ENCODE data around the gene IGFBP3.
"Not testable (repeated sequence)": the region's sequence is repeated elsewhere in the genome, so short reads cannot be mapped to it uniquely, and the experiment has no call there.

The IGFBP3 gene, protein sequence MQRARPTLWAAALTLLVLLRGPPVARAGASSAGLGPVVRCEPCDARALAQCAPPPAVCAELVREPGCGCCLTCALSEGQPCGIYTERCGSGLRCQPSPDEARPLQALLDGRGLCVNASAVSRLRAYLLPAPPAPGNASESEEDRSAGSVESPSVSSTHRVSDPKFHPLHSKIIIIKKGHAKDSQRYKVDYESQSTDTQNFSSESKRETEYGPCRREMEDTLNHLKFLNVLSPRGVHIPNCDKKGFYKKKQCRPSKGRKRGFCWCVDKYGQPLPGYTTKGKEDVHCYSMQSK

GRCh38 chr7:45920502-45921380 is at the start of gene IGFBP3:
IGFBP3 (minus strand) TSS chr7:45921272; CDS start chr7:45921140, 132 bp downstream.
- peak; percentile 93 for DNase-seq

GRCh38 chr7:45970454-45970853 is 49.4 kb upstream of the IGFBP3 start:
- DNase-seq = no peak

GRCh38 chr7:45969940-45970339 is 48.9 kb upstream of the IGFBP3 start:
- DNase-seq = no peak

DNA sequence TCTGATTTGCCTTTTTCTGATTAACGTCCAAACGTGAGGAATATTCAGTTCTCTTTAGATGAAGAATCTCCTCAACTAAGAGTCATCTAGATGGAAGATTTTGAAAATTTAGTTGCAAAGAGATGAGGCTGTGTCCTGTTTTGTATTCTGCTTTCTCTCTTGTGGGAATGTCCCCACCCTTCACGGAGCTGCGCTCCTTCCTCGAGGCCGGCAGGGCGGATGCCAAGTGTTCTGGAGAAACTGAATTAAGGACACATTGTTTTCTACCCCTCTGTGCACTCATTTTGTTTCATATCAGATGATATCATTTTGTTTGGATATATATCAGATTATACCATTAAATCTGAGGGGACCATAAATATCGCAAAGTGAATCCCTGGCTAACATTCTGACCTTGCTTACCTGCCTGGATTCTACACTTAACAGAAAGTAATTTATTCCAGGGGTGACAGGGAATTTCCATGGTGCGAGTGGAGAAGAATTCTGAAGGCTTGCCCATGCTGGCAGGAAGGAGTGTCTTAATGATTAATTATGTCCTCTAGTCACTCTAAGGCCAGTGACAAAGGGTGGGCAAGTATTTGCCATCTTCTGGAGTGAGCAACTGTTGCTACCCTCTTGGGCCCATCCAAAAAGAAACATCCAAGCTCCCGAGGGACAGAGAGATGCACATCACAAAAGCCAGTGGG is 47.9 kb upstream of the IGFBP3 start:
- no peak for DNase-seq

DNA sequence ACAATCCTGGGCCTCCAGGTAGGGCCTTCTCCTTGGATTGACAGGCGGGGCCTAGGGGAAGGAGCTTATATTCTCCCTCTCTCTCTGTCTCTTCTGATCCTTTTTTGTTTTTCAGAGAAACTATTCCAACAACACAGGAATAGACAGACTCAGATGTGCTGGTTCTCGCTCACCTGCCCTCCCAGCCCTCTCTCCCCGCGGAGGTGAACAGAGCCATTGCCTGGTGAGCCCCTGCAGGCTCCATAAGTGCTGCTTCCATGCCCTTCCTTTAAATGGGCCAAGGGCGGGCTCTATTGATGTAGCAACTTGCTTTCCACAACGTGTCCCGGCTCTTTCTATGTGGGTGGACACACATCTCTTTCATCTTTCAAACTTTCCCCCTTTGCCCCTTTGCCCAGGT is 47.2 kb upstream of the IGFBP3 start:
- no peak for DNase-seq

- DNase-seq = no peak
These were observed 46.6 kb upstream of the IGFBP3 start for GRCh38 chr7:45967591-45968157.

DNA sequence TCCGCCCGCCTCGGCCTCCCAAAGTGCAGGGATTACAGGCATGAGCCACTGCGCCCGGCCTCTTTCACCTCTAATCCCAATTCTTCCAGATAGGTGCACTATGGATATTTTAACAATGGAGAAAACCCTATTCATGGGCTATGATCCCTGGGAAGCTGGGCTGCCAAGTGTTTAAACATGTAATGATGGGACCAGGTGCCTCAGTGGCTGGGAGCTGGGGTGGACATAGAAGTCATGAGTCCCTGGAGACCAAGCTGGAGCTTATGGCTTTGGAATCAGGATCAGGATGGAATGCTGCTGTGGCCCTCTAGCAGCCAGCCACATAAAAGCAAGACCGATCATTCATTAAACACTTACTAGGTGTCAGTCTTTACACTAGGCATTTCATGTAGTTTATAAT is 41.8 kb upstream of the IGFBP3 start:
- no peak for DNase-seq

GRCh38 chr7:45957721-45958120 is 36.6 kb upstream of the IGFBP3 start:
- DNase-seq = no peak

DNA sequence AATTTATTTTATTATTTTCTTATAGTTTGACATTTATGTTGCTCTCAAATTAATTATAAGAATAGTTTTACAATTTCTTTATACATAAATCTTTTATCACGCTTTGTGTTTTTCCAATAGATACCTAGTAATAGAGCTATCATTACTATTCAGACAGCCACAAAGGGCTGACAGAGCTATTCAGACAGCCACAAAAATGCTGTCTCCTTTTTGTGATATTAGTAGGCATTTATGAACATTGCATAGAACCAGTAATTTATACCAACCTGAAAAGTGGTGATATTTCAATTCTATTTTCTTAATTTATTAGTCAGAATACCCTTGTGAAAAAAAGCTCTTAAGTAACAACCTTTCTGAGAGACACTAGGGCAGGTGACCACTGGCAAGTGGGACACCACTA is 34.2 kb upstream of the IGFBP3 start:
- no peak for DNase-seq

- not testable (repeated sequence) for DNase-seq
These were observed 32.0 kb upstream of the IGFBP3 start for GRCh38 chr7:45953055-45953454.

GRCh38 chr7:45944058-45944457 is 23.0 kb upstream of the IGFBP3 start:
- DNase-seq = no peak

GRCh38 chr7:45940939-45941338 is 19.9 kb upstream of the IGFBP3 start:
- DNase-seq = no peak

- not testable (repeated sequence) for DNase-seq
These were observed 19.2 kb upstream of the IGFBP3 start for GRCh38 chr7:45940237-45940781.

DNA sequence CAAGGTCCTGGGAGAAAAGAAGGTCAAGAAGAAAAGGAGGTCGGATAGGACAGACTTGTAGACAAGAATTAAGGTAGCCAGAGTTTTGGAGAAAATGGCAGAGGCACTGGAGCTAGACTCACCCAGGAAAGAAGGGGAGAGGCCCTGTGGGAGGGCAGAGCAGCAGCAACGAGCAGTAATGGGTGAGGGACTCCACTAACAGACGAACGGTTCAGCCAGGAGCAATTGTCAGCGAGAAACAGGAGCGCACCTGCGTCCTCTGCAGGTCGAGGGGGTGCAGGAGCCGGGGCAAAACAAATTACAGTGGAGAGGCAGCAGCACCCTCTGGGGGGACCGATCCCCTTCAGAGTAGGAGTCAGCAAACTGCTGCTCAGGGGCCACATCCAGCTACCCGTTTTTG is 18.5 kb upstream of the IGFBP3 start:
- no peak for DNase-seq

GRCh38 chr7:45938626-45939302 is 17.7 kb upstream of the IGFBP3 start:
- peak; percentile 74 for DNase-seq

DNA sequence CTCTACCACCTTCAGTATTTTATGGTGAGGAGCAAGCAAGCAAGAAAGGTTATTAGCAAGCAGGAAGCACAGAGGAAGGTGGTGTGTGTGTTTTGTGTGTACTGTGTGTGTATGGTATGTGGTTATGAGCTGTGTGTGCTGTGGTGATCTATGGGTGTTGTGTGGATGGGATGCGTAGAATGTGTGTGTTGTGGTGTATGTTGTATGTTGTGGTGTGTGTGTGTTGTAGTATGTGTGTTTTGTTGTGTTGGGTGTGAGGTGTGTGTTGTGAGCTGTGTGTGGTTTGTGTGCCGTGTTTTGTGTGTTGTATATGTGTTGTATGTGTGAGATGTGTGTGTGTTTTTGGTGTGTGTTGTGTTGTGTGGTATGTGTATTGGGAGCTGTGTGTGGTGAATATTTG is 16.8 kb upstream of the IGFBP3 start:
- no peak for DNase-seq

DNA sequence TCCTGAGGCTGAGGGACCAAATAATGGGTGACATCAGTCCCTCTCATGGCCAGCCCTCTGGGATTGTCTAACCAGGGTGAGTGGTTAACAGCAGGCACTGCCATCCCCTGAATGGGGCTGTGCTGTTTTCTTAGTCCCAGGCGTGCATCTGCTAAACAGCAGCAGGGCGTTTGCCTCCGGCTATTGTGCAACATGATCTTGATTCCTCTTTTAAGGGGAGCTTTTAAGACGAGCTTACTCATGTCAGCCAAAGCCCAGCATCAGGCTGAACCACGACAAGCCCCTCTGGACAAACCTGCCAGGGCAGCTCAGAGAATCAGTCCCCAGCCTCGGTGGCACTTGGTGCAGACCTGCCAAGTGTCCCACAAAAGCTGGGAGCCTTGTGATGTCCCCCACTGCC is 16.2 kb upstream of the IGFBP3 start:
- DNase-seq = no peak

DNA sequence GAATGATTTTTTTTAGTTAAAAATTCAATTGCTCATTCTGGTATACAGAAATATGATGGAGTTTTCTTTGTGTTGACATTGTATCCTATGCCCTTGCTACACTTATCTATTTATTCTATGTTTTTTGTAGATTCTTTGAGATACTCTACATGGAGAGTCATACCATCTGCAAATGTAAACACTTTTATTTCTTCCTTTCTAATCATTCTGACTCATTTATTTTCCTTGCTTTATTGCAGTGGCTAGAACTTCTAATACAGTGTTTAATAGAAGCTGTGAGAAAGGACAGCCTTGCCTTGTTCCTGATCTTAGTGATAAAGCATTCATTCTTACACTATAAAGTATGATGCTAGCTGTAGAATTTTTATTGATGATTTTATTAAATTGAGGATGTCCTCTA is 9.9 kb upstream of the IGFBP3 start:
- no peak for DNase-seq

DNA sequence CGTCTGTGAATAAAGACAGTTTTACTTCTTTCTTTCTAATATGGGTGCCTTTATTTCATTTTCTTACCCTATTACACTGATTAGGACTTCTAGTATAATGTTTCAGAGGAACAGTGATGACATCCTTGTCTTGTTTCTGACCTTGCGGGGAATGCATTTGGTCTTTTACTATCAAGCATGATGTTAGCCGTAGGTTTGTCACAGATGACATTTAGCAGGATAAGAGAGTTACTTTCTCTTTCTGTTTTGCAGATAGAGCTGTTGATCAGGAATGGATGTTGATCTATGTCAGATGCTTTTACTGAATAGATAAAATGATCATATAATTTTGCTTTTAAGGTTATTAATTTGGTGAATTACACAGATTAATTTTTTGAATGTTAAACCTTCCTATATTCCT is 6.6 kb upstream of the IGFBP3 start:
- DNase-seq = no peak

DNA sequence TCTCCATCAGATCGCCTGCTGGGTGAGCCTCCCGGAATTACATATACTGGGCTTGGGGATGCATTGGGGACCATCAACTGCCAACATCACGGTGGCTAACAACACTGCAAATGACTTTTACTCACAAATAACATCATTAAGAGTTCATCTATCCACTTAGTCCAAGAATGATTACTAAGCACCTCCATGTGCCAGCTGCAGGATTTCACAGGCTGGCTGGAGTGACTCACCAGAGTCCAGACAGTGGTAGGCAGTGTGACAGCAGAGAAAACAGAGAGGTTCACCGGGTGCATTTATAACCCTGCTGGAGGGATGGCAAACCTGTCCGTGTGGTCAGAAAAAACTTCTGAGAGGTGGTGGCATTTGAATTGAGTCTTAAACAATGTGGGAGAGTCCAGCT is 3.2 kb upstream of the IGFBP3 start:
- DNase-seq = peak; percentile 68

DNA sequence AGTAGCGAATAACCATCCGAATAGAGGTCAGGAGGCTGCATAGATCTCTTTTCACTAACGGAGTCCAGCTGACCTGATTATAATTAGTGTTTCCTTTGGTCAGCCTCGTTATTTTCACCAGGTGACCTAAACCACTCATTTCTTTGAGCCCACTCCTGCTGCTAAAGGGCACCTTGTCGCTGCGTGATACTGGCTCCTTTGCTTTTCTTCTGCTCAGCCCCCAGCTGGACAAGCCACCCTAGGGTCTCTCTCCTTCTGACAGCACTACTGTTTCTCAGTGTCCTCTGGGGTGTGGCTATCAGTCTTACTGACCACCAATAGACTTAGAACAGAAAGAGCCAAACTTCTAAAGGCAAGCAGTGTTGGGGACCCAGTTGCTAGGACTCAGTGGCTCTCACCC is 2.7 kb upstream of the IGFBP3 start:
- no peak for DNase-seq

GRCh38 chr7:45923290-45923689 is 2.2 kb upstream of the IGFBP3 start:
- peak; percentile 86 for DNase-seq

Data from DMS53 (cell line).